T47D (cell line): ENCODE results near the gene VTA1.
"Not testable (repeated sequence)": the region's sequence is repeated elsewhere in the genome, so short reads cannot be mapped to it uniquely, and the experiment has no call there.

Experiments used
- DNase-seq, 2 experiments: peaks; one replicate each; pipeline versions ENCODE4 v3.0.0 to v3.0.0-alpha.2; 2011 to 2012; ENCODE audit warnings: low read depth in 1 of 2, low spot score in 1 of 2
- JUND ChIP-seq: IDR thresholded peaks from 2 replicates; pipeline ENCODE4 v1.6.1; 2012; ENCODE audit warnings: low read depth
- in situ Hi-C: cut with HindIII; loops from 2 replicates; pipeline ENCODE4 v1.10.0; 2016; ENCODE audit warnings: low sequenced_read_pairs, low pct_unique_long_range_greater_than_20kb

VTA1 gene

DNA sequence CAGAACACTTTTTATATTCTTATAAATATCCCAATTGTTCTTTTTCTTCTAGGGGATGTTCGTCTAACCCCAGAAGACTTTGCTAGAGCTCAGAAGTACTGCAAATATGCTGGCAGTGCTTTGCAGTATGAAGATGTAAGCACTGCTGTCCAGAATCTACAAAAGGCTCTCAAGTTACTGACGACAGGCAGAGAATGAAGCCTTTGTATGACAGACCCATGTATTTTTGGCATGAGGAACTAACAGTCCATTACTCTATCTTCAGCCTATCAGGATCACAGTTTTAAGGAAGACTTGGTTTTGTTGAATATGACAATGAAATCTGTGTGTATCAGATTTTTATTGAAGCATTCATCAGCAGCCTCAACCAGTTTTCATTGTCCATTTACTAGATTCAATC lies 71.4 kb downstream of the VTA1 start:
- no peak for TF ChIP-seq JUND
- in situ Hi-C loops: no loop called here
- DNase-seq: no peak

DNA sequence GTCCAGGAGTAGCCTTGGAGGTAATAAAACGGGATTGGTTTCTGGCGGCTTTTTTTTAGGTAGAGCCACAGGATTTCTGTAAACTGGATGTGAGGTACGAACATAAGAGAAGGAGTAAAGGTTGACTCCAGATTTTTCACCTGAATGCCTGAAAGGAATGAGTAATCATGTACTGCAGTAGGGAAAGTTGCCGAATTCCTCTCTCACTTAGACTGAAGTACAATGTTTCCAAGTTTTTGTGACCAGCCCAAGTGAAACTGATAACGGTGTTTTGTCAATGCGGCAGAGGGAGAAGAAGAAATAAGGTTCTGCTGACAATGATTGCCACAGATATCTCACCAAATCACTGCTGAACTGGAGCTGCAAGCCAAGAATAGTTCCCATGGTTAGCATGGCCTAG lies 75.0 kb downstream of the VTA1 start:
- DNase-seq: no peak
- in situ Hi-C loops: no loop called here
- TF ChIP-seq JUND: no peak

DNA sequence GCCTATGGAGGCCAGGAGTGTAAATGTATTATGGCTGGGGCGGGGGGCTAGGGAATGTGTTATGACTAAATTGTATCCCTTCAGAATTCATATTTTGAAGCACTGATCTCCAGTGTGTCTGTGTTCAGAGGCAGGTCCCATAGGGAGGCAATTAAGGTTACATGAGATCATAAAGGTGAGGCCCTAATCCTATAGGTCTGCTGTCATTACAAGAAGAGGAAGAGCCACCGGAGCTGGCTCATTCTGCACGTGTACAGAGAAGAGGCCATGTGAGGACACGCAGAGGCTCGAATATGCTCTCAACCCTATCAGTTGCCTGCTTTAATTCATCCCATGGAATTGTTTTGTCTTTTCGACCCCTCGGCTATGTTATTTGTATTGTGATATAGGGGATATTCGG lies 76.9 kb downstream of the VTA1 start:
- TF ChIP-seq JUND: no peak
- no peak for DNase-seq
- in situ Hi-C loops: no loop called here

DNA sequence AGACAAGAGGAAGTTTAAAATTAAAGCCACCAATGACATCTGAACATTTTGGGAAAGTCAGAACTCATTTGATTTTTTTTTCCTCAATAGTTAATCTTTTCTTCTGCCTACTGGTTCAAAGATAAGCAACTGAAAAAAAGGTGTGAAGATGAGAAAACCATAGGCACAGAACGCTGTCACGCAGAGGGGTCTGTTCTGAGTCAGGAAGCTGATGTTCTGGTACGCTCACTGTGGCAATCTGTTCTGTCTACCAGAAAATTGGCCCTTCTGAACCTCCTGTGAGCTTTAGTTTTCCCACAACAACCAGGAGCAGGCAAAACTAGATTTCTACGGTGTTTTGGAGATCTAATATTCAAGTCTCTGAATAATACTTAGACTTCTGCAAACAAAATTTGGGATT lies 78.1 kb downstream of the VTA1 start:
- no peak for DNase-seq
- TF ChIP-seq JUND: no peak
- in situ Hi-C loops: no loop called here

DNA sequence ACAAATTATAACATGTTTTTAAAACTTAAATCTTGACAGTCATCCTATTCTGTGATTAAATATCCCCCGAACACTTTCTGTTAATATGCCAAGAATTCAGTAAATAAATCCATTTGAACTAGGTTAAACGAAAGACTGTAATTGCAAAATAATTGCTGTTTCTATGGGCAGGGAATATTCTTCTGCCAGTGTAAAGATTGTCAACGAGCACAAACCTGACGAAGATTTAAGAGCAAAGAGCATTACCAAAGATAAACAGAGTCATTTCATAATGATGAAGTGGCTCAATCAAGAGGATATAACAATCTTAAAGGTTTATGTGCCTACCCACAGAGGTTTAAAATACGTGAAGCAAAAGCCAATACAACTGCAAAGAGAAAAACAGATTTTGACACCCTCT lies 78.5 kb downstream of the VTA1 start:
- DNase-seq: no peak
- in situ Hi-C loops: no loop called here
- no peak for TF ChIP-seq JUND

DNA sequence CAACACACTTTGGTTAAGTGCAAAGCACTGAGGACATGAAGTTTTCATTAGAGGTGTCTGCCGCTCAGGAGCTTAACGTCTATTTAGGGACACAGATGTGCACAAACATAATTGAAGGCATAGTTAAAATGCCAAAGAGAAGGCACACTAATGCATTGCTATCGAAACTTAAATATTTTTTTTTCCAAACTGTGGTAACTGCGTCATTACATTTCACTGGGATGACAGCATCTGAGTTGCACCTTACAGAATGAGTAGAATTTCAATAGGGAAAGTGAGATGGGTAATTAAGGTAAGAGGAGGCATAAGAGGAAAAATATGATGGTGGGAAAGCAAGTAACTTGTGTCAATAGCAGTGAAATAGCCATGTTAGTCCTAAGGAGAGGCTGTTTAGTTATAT lies 79.7 kb downstream of the VTA1 start:
- in situ Hi-C loops: no loop called here
- no peak for TF ChIP-seq JUND
- DNase-seq: no peak

DNA sequence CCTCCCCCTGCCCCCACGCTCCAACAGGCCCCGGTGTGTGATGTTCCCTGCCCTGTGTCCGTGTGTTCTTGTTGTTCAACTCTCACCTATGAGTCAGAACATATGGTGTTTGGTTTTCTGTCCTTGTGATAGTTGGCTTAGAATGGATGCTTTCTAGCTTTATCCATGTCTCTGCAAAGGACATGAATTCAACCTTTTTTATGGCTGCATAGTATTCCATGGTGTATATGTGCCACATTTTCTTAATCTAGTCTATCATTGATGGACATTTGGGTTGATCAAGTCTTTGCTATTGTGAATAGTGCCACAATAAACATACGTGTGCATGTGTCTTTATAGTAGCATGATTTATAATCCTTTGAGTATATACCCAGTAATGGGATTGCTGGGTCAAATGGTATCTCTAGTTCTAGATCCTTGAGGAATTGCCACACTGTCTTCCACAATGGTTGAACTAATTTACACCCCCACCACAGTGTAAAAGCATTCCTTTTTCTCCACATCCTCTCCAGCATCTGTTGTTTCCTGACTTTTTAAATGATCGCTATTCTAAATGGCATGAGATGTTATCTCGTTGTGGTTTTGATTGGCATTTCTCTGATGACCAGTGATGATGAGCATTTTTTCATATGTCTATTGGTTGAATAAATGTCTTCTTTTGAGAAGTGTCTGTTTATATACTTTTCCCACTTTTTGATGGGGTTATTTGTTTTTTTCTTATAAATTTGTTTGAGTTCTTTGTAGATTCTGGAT lies 82.6 kb downstream of the VTA1 start:
- DNase-seq, in situ Hi-C loops: not testable (repeated sequence)

DNA sequence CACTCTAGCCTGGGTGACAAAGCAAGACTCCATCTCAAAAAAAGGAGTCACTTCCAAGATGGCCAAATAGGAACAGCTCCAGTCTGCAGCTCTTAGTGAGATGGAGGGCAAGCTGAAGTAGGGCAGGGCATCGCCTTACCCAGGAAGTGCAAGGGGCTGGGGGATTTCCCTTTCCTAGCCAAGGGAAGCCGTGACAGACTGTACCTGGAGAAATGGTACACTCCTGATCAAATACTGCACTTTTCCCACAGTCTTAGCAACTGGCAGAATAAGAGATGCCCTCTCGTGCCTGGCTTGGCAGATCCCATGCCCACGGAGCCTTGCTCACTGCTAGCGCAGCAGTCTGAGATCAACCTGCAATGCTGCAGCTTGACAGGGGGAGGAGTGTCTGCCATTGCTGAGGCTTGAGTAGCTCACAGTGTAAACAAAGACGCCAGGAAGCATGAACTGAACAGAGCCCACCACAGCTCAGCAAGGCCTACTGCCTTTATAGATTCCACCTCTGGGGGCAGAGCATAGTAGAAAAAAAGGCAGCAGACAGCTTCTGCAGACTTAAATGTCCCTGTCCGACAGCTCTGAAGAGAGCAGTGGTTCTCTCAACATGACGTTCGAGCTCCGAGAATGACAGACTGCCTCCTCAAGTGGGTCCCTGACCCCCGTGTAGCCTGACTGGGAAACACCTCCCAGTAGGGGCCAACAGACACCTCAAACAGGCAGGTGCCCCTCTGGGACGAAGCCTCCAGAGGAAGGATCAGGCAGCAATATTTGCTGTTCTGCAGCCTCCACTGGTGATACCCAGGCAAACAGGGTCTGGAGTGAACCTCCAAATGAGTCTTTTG lies 85.4 kb downstream of the VTA1 start:
- DNase-seq: peak in 1 of 2 experiments; percentile 20
- in situ Hi-C loops: not testable (repeated sequence)

DNA sequence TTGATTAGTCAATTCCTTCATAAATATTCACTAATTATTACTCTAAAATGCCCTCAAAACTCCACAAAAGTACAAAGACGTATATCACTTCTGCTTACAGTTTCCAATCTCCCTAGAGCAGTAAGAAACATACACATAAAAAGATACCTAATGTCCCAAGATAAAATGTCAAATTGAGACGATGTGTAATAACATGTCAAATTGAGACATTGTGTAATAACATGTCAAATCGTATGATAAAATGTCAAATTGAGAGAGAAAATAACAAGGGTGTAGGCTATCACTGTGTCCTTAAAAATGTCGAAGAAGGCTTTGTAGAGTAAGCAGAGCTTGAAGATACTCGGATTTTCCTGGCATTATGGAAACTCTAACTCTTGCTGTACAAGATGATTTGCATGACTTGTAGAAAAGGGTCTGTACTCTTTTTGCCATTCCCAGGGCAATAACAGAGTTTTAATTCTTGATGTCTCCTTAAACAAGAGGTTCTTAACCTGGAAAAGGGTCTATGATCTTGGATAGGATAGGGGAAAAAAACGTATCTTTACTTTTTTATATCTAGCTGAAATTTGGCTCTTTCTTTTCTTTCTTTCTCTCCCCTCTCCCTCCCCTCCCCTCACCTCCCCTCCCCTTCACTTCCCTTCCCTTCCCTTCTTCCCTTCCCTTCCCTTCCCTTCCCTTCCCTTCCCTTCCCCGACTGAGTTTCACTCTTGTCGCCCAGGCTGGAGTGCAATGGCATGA lies 87.1 kb downstream of the VTA1 start:
- TF ChIP-seq JUND: no peak
- in situ Hi-C loops: no loop called here
- DNase-seq: no peak

DNA sequence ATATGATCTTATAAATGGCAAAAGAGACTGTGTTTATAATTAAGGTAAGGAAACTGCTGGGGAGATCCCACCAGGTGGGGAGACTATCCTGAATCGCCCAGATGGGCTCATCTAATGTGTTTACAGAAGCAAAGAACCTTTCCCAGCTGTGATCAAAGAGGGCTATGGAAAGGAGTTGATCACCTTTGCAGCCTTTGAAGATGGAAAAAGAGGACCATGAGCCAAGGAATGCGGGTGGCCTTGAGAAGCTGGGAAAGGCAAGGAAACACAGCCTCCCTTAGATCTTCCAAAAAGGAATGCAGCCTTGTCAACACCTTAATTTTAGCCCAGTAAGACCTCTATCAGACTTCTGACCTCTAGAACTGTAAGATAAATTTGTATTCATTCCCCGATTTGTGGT lies 88.2 kb downstream of the VTA1 start:
- no peak for TF ChIP-seq JUND
- in situ Hi-C loops: no loop called here
- no peak for DNase-seq

DNA sequence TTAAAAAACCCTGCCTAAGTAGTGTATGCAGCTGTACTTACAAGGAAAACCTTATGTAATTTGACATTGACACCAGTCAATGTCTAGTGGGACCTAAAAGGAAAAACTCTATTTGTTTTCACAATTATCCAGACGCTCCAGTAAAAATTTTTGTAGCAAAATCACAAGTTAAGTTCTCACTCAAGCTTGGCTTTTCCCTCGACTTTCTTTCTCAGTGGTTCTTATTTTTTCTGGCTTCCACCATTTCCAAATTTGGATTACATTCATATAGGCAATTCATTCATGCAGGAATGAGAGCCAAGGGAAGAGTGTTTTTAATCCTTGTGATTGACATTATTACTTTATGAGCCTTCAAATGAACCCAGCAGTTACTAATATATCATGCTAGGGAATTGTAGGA lies 88.7 kb downstream of the VTA1 start:
- in situ Hi-C loops: no loop called here
- TF ChIP-seq JUND: no peak
- no peak for DNase-seq

DNA sequence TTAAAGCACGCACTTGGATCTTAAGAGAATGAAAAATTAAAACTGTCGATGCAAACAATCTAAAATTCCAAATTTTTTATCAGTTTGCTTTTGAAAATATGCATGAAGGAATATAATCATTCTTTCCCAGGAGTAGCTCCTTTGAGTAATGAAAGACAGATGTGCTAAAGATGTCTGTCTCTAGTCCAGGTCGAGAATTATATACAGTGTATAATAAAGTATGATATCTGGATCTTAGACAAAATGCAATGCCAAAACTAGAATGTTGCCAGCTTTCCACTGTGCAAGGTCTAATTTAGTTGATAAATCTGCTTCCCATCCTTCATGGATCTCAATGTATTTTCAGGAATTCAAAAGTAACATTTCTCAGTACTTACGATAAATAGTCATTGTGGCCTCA lies 89.6 kb downstream of the VTA1 start:
- TF ChIP-seq JUND: no peak
- no peak for DNase-seq
- in situ Hi-C loops: no loop called here

DNA sequence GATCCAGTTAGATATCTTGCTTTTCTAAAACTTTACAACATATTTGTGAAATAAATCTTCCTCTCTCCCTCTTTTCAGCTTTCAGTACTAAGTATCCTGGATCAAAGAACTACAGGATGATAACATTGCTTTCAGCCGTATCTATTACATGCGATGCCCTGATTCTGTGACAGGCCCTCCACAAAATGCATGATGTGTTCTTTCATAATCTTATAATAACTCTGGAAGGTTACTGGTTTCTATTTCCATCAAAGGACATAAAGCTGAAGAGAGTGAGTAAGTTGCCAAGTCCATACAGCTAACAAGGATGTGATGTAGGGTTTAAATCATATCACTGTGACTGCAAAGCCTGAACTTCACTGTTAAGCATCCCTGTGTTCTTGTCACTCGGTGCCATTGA lies 91.8 kb downstream of the VTA1 start:
- TF ChIP-seq JUND: no peak
- in situ Hi-C loops: no loop called here
- DNase-seq: no peak
